Pancreas (tissue), 10 donors: ENCODE measurements around the gene RGL2. TPM values are rescaled to one million over a fixed set of nuclear protein-coding genes. Genes with fewer than 3 reads are reported as not detected.
A peak's percentile ranks its signal among the peaks of the same experiment; 100 is the strongest.

Source experiments
- ATAC-seq, 4 donors: fragments of 200-7000 bp; cut with Tn5 transposase; one replicate each; pipeline versions ENCODE4 v1.8.0 to v1.9.1; 2020; ENCODE audit warnings: mild to moderate bottlenecking in 4 of 4, moderate library complexity in 4 of 4
- DNase-seq, 6 donors: peaks; one replicate each; pipeline ENCODE4 v3.0.0-alpha.2; 2020
- FAIRE-seq: peaks from 2 replicates; lab custom pipeline; 2012; peaks lifted over from hg19 to GRCh38; lab: Jason Lieb, UNC
- H3K27ac ChIP-seq, 4 donors: fragments of 200-600 bp; sonication (generic); 1 replicate in 3 of 4; 2 replicates in 1 of 4; pipeline versions ENCODE4 v1.5.0 to v1.8.0; 2020
- H3K27me3 ChIP-seq, 4 donors: fragments of 200-600 bp; one replicate each; pipeline ENCODE4 v1.8.0; 2021
- H3K36me3 ChIP-seq, 3 donors: fragments of 200-600 bp; sonication (generic) in 1 of 3; one replicate each; pipeline versions ENCODE4 v1.5.0 to v1.8.0; 2020 to 2021
- H3K4me1 ChIP-seq, 3 donors: fragments of 200-600 bp; one replicate each; pipeline ENCODE4 v1.8.0; 2021
- H3K4me3 ChIP-seq, 4 donors: fragments of 200-600 bp; sonication (generic) in 2 of 4; one replicate each; pipeline versions ENCODE4 v1.5.0 to v1.8.0; 2020 to 2021
- H3K9me3 ChIP-seq, 4 donors: fragments of 200-600 bp; one replicate each; pipeline ENCODE4 v1.8.0; 2021
- WGBS, 2 donors: extraction: QIAGEN DNeasy Blood & Tissue Kit; methylation state at CpG; one replicate each; pipeline ENCODE4 v1.1.7; 2013; 5-methylcytosine and 5-hydroxymethylcytosine counted together
- intact Hi-C, 3 donors: fragments of 100-400 bp; cut with DNase I; formaldehyde crosslinking; loops; one replicate each; pipeline versions ENCODE4 v1.11.1 to v1.14.2; 2022
- polyA plus RNA-seq, 2 donors: library from polyadenylated mRNA; stranded (reverse); fragments of 200-250 nt; gene quantifications; one replicate each; pipeline ENCODE4 v1.2.3, GENCODE V29; 2013
- total RNA-seq, 6 donors: library from RNA; stranded (reverse); fragmentation: NEBNext Ultra II Directional in 4 of 6; extraction: Animal tissue kit (Norgen Biotek cat#: 25700) in 4 of 6; gene quantifications; one replicate each; pipeline versions ENCODE4 v1.2.1 to v1.2.4, GENCODE V29; 2021 to 2023
- TF ChIP-seq, protein P1 (sequence below), 4 donors: fragments of 200-600 bp; sonication (generic) in 3 of 4; IDR thresholded peaks; one replicate each; pipeline versions ENCODE4 v1.5.0 to v1.8.0; 2021; ENCODE audit warnings: antibody characterized with exemption in 4 of 4
- donor health status: healthy with polysubstance abuse.
- donor health status: DM: no; HTN: no; CAD: no; lungs with moderate emphysema.
- donor health status: DM: no; HTN: no; CAD: no.
- donor health status: control.
- donor health status: control.
- donor health status: Bipolar disorder and iron deficiency.
- donor health status: DM: yes; HTN: yes; CAD: no.
- donor health status: DM: no; HTN: no; CAD: no.
- donor health status: DM: no; HTN: no; CAD: no.
- donor health status: DM: yes; HTN: yes; CAD: no.

The RGL2 gene
- total and polyA plus RNA-seq, 8 donors = 24.5 to 121 (median 32.1) TPM

DNA sequence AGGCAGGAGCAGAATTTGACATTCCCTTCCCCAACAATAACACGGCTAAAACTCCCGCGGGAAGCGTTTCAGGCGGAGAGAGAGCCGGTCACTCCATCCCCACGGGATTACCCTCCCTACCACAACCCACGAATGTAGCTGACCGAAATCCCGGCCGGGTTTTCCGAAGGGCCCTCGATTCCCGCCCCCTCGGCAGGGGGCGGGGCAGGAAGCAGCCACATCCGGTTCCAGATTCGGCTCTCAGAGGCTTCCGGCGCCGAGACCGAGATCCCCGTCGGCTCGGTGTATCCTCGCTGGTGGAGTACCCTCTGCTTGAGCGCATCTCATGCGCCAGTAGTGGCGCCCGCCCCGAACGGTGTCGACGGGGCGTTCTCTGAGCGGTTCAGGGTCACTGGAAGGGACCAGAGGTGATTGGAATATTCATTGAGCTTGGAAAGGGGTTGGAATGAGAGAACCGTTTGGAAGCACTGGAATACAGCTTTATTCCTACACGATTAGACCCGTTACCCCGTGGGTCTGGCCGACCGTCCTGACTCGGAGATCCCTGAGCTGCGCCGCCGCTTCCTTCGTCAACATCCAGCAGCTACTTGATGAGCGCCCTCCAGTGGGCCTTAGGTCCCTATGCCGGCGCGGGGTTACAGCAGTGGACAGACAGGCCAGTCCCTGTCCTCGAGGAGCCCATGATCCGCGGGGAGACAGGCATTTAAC lies 649 bp upstream of the RGL2 start:
- peak; percentile 88 to 95 (median 90) for DNase-seq
- Histone ChIP-seq H3K9me3 (no peaks in the 10 kb centered on the region), H3K4me1 (peaks cover 0 to 11% (median 5%) of the 10 kb centered on the region in 3 donors), H3K4me3 (peak overlapping the region; percentile 68 to 93 (median 88)), H3K27me3 (no peaks in the 10 kb centered on the region), H3K36me3 (peaks cover 0 to 8% (median 0%) of the 10 kb centered on the region in 3 donors), H3K27ac (peak overlapping the region; percentile 89 to 94 (median 92))
- intact Hi-C loops = no loop called here
- 0 to 1% methylated on average over 54 of the region's 54 CpGs for WGBS, 2 donors
- ATAC-seq = peak; percentile 80 to 86 (median 82)
- no peak for FAIRE-seq
- TF ChIP-seq, protein P1, sequence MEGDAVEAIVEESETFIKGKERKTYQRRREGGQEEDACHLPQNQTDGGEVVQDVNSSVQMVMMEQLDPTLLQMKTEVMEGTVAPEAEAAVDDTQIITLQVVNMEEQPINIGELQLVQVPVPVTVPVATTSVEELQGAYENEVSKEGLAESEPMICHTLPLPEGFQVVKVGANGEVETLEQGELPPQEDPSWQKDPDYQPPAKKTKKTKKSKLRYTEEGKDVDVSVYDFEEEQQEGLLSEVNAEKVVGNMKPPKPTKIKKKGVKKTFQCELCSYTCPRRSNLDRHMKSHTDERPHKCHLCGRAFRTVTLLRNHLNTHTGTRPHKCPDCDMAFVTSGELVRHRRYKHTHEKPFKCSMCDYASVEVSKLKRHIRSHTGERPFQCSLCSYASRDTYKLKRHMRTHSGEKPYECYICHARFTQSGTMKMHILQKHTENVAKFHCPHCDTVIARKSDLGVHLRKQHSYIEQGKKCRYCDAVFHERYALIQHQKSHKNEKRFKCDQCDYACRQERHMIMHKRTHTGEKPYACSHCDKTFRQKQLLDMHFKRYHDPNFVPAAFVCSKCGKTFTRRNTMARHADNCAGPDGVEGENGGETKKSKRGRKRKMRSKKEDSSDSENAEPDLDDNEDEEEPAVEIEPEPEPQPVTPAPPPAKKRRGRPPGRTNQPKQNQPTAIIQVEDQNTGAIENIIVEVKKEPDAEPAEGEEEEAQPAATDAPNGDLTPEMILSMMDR (IDR thresholded peaks at IDR 0.05) = peak; percentile 23 to 72 (median 58)

DNA sequence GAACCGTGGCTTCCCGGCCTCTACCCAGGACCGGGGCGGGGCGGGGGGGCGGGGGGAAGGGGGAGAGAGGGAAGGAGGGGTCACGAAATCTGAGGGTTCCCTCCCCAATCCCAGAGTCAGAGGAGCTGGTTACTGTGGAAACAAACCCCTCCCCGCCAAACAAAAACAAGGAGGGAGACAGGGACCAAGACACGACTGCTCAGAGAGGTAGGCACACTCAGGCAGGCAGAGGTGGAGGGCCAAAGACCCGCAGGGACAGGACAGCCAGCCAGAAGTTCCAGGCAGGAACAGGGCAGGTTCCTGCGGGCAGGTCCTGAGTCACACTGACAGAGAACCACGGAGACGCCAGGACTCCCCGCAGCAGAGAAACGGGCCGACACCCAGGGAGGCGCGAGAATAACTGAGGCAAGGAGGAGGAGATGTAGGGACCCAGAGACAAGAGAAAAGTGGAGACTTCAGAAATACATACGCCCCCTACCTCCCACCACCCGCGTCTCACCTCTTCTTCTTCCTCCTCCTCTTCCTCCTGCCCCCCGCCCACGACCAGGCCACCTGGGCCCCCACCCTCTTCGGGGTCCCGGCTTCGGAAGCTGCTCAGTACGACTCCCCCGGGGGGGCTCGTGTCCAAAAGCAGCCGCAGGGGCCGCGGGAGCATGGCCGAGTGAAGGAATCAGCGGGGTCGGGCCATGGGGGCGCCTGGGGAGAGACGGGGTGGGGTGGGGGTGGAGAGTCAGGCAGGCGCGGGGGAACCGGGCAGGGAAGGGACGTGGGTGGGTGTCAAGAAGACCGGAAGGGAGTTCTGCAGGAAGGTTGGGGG lies 578 bp downstream of the RGL2 start:
- peaks cover 0 to 11% (median 5%) of the 10 kb centered on the region in 3 donors for H3K4me1 ChIP-seq
- FAIRE-seq (no peak), DNase-seq (peak; percentile 60 to 82 (median 68)), ATAC-seq (peak; percentile 28 to 50 (median 36))
- intact Hi-C loops = no loop called here
- H3K36me3 ChIP-seq = no peaks in the 10 kb centered on the region
- no peaks in the 10 kb centered on the region for H3K9me3 ChIP-seq
- peak overlapping the region; percentile 89 to 94 (median 92) for H3K27ac ChIP-seq
- 0 to 1% methylated on average over 39 to 42 of the region's 42 CpGs for WGBS, 2 donors
- H3K4me3 ChIP-seq = peak overlapping the region; percentile 68 to 93 (median 88)
- TF ChIP-seq, protein P1 (IDR thresholded peaks at IDR 0.05) = no peak
- no peaks in the 10 kb centered on the region for H3K27me3 ChIP-seq

DNA sequence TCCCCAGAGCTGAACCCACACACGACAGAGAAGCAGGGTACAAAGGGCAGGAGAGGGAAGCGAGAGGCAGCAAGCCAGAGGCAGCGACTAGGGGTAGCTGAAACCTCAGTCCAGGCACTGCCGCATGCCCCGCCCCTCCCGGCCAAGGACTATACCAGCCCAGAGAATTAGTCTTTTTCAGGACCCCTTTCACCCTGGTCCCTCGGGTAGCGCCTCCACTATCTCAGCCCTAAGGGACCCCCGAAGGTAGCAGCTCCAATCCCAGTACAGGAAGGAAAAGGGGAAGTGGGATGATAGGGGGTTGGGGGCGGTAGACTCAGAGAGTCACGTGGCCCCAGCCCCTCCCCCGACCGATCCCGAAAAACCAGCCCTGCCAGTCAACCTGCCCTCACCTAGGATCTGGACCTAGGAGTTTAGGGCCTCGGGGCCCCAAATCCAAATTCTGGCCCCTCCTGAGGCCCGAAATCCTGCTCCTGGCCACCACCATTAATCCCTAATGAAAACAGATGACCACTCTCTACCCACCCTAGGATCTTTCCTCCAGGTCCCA lies 1.3 kb downstream of the RGL2 start:
- peak overlapping the region; percentile 89 to 94 (median 92) for H3K27ac ChIP-seq
- H3K4me3 ChIP-seq = peak overlapping the region; percentile 68 to 93 (median 88)
- H3K9me3 ChIP-seq = no peaks in the 10 kb centered on the region
- no peaks in the 10 kb centered on the region for H3K27me3 ChIP-seq
- H3K36me3 ChIP-seq = peaks cover 0 to 1% (median 0%) of the 10 kb centered on the region in 3 donors
- peaks cover 0 to 11% (median 5%) of the 10 kb centered on the region in 3 donors for H3K4me1 ChIP-seq
- DNase-seq (peak; percentile 65 to 77 (median 74)), FAIRE-seq (no peak), ATAC-seq (peak; percentile 22 to 49 (median 38))
- 2 to 6% methylated on average over 16 of the region's 16 CpGs for WGBS, 2 donors
- TF ChIP-seq, protein P1 (IDR thresholded peaks at IDR 0.05) = no peak
- intact Hi-C loops = no loop called here

DNA sequence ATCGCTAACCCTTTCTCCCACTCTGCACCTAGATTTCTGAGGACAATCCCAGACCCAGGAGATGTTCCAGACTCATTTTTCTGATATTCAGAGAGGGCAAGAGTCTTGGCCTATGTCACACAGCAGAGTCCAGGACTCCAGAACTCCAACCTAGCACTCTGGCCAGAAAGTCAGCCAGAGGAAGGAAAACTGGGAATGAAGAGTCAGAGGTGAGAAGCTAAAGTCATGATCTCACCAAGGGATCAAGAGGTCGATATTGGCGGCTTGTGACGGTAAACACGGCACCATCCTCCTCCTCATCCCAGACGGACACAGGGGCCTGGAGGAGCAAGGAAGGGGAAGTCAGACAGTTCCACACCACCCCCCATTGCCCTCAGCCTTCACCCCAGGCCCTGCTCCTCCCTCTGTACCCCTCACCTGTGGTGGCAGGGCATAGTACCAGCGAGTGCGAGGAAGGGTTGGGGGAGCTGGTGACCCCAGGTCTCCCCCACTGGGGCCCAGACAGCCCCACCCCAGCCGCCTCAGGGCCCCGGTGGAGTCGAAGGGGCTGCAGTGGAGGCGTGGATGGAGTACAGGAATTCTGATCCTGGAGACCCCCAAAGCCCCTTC lies 1.8 kb downstream of the RGL2 start:
- DNase-seq (peak in 2 of 6 donors; percentile 39 to 65), FAIRE-seq (no peak), ATAC-seq (no peak)
- H3K27me3 ChIP-seq = no peaks in the 10 kb centered on the region
- H3K4me3 ChIP-seq = peak overlapping the region in 3 of 4 donors; percentile 88 to 93 (median 89)
- TF ChIP-seq, protein P1 (IDR thresholded peaks at IDR 0.05) = no peak
- peaks cover 0 to 7% (median 4%) of the 10 kb centered on the region in 3 donors for H3K36me3 ChIP-seq
- WGBS, 2 donors = 68 to 77% methylated on average over 12 of the region's 12 CpGs
- peaks cover 0 to 11% (median 5%) of the 10 kb centered on the region in 3 donors for H3K4me1 ChIP-seq
- intact Hi-C loops = no loop called here
- peak overlapping the region; percentile 89 to 94 (median 92) for H3K27ac ChIP-seq
- no peaks in the 10 kb centered on the region for H3K9me3 ChIP-seq
